Ramos (cell line): Measurements from ENCODE around the gene CCK.
"Not testable (repeated sequence)": the region's sequence is repeated elsewhere in the genome, so short reads cannot be mapped to it uniquely, and the experiment has no call there.

Source experiments
- in situ Hi-C: fragments of 300-500 bp; cut with MboI; formaldehyde crosslinking; loops from one replicate; pipeline ENCODE4 v1.14.3; 2022; ENCODE audit warnings: low sequenced_read_pairs; ENCODE audit not compliant: unreplicated experiment

Gene CCK, protein sequence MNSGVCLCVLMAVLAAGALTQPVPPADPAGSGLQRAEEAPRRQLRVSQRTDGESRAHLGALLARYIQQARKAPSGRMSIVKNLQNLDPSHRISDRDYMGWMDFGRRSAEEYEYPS

GRCh38 chr3:42266085-42266484 is at the start of gene CCK:
TSS of gene CCK (minus strand) at chr3:42266185. CDS start at chr3:42263630, 2,555 bp downstream.
- in situ Hi-C loops: no loop called here

GRCh38 chr3:42314411-42314810 is 48.4 kb upstream of the CCK start:
- in situ Hi-C loops: no loop called here

DNA sequence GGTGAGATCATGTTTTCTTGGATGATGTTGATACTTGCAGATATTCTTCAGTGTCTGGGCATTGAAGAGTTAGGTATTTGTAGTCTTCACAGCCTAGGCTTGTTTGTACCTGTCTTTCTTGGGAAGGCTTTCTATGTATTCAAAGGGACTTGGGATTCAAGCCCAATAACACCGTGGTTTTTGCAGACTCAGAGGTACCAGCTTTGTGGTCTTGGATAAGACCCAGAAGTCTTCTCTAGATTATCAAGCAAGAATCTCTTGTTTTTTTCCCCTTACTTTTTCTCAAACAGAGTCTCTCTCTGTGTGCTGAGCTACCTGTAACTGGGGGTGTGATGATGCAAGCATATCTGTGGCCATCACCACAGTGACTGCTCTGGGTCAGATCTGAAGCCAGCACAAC is 42.7 kb upstream of the CCK start:
- in situ Hi-C loops: no loop called here

DNA sequence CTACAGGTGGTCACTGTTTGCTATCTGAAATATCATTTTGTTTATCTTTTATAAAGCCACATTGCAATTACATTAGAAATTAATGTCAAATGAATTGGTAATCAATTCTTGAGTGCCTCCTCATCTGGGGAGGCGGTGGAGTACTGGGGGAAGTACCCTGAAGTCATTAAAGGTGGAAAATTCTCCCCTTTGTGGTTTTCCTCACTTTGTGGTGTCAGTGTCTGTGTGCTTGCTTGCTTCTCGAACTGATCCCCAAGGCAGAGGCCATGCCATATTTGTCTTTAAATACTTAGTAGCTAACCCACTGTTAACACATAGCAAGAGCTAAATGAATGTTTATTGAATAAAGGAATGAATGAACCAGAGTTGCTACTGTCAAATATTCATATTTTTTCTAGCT is 40.5 kb upstream of the CCK start:
- in situ Hi-C loops: no loop called here

GRCh38 chr3:42302924-42303634 is 37.1 kb upstream of the CCK start:
- in situ Hi-C loops: no loop called here

DNA sequence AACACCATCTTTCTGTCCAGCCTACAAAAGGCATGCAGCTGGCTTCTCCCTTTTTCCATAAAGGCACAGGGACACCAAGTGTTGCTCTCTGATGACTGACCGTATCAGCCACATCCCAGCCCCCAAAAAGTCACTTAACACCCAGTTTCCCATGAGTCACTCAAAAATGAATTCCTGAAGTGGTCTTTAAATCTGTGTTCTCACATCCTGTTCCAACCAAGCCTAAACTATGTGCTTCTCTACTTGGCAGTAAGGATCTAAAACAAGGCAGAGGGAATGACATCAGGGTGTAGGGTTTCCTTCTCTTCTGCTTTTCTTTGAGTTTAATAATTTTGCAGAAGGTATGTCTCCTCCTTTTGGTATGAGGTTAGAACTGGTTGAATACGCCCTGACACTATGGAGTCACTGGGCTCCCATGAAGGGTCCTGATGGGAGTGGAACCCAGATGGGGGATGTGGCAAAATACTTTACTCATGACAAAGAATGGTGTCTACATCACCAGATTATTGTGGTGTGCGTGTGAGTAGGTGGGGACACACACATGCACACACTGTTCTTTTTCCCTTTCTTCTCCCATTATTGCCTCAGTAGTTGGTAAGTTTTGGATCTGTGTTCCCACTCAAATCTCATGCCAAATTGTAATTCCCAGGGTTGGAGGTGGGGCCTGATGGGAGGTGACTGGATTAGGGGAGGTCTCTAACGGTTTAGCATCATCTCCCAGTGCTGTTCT is 35.6 kb upstream of the CCK start:
- in situ Hi-C loops: no loop called here

- in situ Hi-C loops: no loop called here
These were observed 34.8 kb upstream of the CCK start for GRCh38 chr3:42300778-42301177.

GRCh38 chr3:42300013-42300412 is 34.0 kb upstream of the CCK start:
- in situ Hi-C loops: no loop called here

DNA sequence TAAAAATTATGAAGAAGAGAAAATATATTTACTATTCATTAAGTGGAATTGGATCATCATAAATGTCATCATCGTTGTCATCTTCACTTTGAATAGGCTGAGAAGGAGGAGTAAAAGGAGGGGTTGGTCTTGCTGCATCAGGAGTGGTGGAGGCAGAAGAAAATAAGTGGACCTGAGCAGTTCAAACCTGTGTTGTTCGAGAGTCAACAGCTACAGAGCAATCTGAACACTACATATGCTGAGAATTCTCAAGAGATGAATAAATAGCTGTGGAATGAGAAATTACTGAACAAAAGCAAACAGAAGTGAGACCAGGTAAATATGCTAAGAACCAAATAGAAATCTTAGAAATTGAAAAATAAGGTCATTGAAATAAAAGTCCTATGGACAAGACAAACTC is 32.3 kb upstream of the CCK start:
- in situ Hi-C loops: no loop called here

DNA sequence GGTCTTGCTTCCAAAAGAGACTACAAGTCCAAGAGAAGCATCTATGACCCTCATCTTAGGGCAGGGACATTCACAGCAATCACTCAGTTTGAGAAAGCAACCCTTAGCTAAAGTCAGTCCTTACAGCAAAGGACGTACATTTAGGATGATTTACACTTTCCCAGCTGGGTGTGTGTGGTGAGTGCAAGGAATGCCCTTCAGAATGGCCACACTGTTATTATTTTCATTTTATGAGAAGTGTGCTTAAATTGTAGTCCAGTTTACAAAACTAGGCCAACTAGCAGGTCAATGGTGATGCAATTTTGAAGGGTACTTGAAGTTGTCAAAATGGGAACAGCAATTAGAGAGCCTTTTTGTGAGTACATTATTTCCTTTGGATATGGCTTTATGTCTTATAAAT is 26.0 kb upstream of the CCK start:
- in situ Hi-C loops: no loop called here

GRCh38 chr3:42290966-42291714 is 25.2 kb upstream of the CCK start:
- in situ Hi-C loops: no loop called here

DNA sequence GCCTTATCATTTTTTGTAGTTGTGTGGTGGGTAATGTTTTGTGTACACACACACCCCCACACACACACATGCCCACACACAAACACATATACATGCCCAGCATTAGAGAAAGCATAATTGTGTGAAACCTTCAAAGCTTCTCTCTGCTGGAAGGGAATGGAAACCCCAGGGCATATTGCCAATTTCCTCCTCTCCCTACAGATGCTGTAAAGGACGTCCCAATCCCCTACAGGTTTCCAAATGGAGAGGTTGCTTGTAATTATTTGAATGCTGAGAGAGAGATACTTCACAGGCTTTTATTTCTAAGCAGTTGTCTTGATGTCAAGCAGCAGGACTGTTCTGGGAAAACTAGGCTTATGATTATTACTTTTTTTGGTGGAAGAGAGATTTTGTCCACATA is 23.0 kb upstream of the CCK start:
- in situ Hi-C loops: no loop called here

DNA sequence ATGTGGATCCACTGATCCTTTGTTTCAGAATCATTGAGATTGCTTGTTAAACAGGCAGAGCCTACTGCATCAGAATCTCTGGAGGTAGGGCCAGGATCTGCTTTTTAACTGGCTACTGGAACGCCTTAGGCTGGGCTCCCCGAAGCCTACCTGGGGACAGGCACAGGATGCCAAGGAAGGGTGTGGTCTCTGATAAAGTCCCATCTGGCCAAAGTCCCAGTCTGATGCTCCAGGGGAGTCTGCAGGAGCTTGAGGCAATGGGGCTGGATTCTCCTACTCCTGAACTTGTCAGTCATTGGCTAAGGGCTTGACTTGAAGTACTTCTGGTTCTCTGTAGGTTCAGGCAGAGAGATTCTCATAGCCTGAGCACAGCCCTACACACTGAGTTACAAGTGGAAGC is 22.4 kb upstream of the CCK start:
- in situ Hi-C loops: no loop called here

GRCh38 chr3:42287423-42287822 is 21.4 kb upstream of the CCK start:
- in situ Hi-C loops: not testable (repeated sequence)

DNA sequence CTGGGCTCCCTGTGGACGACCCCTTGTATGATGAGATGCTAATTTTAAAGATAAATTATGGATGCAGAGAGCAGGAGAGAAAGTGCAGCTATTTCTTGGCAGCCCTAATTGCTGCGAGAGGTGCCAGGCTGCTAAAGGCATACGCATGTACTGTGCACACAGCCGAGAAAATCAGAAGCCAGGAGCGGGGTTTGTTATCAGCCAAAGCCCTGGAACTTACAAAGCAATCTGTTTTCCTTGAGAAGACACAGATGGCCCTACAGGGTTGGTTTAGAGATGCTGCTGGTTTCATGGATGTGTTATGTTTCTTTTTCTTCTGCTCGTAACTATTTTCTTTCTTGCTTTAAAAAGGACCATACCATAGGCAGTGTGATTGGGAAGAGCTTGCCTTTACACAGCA is 11.7 kb upstream of the CCK start:
- in situ Hi-C loops: no loop called here

DNA sequence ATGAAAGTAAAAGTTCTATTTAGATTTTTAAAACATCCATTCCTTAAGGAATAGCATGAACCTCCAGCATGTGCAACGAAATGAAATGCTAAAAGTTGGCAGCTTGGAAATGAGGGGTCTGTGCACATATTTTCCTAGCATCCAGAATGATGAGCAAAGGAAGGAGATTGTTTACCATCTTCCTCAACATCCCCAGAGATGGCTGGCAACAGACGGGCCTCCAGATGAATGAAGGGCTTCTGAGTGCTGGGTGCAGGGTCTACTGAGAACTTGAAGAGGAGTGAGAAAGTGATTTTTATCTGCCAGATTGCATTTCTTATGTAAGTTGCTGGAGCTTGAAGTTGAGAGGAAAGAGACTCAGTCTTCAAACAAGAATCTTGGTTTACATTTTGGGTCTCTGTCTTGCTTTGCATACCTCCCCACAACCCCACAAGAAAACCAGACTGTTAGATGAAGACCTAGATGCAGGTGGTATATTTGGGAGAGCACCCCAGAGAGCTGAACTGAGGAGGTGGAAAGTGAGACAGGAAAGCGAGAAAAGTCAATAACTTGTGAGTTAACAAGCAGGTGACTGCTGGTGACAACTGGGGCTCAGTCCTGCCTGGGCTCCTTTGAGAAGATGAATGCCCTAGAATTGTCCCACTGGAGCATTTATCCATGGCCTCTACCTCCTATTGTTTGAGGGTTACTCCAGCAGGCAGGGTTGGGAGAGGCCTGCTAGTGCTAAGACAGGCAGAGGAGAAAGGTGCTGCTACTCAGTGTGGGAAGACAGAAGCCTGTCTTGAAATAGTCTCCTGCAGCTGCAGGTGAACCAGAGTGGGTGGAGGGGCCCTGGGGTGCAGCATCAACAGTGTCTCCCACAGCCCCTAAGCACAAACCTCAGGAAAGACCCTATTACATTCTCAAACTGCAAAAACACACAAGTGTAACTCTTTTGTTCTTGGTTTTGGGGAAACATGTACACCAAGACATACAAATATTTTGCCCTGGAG is 10.5 kb upstream of the CCK start:
- in situ Hi-C loops: no loop called here

DNA sequence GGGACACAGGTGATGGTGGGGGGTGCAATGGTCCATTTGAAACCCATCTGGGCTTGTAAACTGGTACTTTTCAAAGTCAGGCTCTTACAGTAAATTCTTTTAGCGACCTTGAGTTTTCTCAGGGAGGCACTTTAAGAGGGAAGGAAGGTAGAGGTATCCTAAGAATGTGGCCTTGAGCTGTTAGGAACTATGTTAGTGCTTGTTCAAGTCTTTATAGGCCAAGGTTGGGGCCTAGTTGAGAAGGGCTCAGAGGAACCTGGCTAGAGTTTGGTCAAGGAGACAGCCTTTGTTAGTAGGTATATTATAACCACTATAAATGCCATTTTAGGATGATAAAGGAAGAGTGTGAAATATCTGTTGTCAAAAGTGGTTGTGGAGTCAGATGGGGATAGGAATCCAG is 9.2 kb upstream of the CCK start:
- in situ Hi-C loops: no loop called here

- in situ Hi-C loops: no loop called here
These were observed 8.3 kb upstream of the CCK start for GRCh38 chr3:42274266-42274665.

DNA sequence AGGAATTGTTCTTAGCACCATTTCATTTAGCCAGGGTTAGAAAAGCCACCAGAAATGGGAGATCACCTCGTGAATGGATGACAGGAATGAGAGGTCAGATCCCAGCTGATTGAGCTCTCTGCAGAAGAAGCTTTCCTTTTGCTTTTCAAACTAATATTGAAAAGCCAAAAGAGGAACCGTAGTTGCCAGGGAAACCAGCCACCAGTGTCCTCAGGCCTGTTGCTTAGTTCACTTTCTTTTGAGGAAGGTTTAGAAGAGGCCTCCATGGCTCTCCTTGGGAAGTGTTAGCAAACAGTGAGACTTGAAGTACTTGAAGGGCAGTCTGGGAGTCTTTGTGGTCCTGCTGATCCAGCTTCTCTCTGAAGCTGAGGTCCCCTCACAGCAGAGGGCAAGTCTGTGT is 7.4 kb upstream of the CCK start:
- in situ Hi-C loops: no loop called here

DNA sequence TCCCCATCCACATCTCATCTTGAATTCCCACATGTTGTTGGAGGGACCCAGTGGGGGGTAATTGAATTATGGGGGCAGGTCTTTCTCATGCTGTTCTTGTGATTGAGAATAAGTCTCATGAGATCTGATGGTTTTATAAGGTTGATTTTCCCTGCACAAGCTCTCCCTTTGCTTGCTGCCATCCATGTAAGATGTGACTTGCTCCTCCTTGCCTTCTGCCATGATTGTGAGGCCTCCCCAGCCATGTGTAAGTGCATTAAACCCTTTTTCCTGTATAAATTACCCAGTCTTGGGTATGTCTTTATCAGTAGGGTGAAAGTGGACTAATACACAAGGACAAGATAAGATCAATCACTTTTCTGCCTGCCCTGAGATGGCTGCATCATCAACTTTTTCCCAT is 5.8 kb upstream of the CCK start:
- in situ Hi-C loops: no loop called here
